Nephron (organoid): ENCODE data around the gene NR4A3.

Source experiments
- H3K27ac Mint-ChIP-seq, 3 experiments: 2 replicates each; pipeline ENCODE4 v1.8.0; 2020; ENCODE audit warnings: mixed read lengths in 3 of 3, mild to moderate bottlenecking in 2 of 3, moderate library complexity in 1 of 3
- H3K27me3 Mint-ChIP-seq: 2 replicates; pipeline ENCODE4 v1.8.0; 2021; ENCODE audit warnings: low read depth, mild to moderate bottlenecking, moderate library complexity, mixed read lengths
- H3K36me3 Mint-ChIP-seq: 2 replicates; pipeline ENCODE4 v1.8.0; 2020; ENCODE audit warnings: low read depth, mixed read lengths
- H3K4me1 Mint-ChIP-seq: 2 replicates; pipeline ENCODE4 v1.8.0; 2020; ENCODE audit warnings: mixed read lengths
- H3K4me3 Mint-ChIP-seq, 3 experiments: 2 replicates each; pipeline ENCODE4 v1.8.0; 2020; ENCODE audit warnings: mild to moderate bottlenecking in 3 of 3, mixed read lengths in 3 of 3, moderate library complexity in 2 of 3
- H3K9me3 Mint-ChIP-seq: 2 replicates; pipeline ENCODE4 v1.8.0; 2020; ENCODE audit warnings: mixed read lengths
- TF ChIP-seq, protein P1 (sequence below), 3 experiments: fragments of 200-600 bp; sonication (generic); IDR thresholded peaks; one replicate each; pipeline ENCODE4 v1.5.0; 2021; ENCODE audit warnings: antibody characterized with exemption in 3 of 3; ENCODE audit not compliant: unreplicated experiment in 3 of 3

The NR4A3 gene

DNA sequence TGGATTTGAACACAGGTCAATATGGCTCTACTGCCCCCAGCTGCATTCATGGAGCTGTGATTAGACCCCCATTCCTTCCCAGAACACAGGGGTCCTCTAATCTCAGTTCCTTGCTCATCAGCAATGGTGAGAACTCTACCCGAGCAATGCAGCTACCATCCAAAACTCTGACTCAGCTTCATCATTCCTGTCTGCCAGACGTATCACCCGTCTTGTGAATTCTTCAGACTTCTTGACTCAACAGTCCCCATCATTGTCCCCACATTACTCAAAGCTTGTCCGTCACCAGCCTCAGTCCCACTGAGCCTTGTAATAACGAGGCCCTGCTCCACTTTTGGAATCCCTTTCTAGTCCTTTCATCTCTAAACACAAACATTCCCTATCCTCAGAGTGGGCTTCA is 48.4 kb downstream of the NR4A3 start:
- peaks cover 8% of the 10 kb centered on the region for H3K4me1 Mint-ChIP-seq
- H3K4me3 Mint-ChIP-seq: no peak overlapping the region
- no peak overlapping the region for H3K27ac Mint-ChIP-seq
- H3K36me3 Mint-ChIP-seq: no peaks in the 10 kb centered on the region
- H3K27me3 Mint-ChIP-seq: no peaks in the 10 kb centered on the region
- H3K9me3 Mint-ChIP-seq: no peaks in the 10 kb centered on the region
- TF ChIP-seq, protein P1, sequence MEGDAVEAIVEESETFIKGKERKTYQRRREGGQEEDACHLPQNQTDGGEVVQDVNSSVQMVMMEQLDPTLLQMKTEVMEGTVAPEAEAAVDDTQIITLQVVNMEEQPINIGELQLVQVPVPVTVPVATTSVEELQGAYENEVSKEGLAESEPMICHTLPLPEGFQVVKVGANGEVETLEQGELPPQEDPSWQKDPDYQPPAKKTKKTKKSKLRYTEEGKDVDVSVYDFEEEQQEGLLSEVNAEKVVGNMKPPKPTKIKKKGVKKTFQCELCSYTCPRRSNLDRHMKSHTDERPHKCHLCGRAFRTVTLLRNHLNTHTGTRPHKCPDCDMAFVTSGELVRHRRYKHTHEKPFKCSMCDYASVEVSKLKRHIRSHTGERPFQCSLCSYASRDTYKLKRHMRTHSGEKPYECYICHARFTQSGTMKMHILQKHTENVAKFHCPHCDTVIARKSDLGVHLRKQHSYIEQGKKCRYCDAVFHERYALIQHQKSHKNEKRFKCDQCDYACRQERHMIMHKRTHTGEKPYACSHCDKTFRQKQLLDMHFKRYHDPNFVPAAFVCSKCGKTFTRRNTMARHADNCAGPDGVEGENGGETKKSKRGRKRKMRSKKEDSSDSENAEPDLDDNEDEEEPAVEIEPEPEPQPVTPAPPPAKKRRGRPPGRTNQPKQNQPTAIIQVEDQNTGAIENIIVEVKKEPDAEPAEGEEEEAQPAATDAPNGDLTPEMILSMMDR (IDR thresholded peaks at IDR 0.05; ENCODE audit: unreplicated experiment in 3 of 3): no peak

DNA sequence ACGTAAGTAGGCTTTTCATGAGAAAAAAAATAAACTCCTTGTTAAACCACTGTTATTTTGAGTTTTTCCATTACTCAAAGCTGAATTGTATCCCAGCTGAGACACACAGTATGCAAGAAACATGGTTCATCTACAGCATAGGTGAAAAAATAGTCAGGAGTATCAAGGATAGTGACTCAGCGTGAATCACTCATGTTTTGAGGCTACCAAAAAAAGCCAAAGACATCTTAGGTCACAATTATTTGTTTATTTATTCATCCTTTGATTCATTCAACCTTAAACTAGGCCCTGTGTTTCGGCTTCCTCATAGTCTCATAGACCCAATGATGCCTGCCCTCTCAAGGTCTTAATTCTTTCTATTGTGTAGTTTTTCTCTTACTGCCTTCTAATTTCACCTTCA is 51.8 kb downstream of the NR4A3 start:
- no peak overlapping the region for H3K27ac Mint-ChIP-seq
- H3K4me1 Mint-ChIP-seq: no peaks in the 10 kb centered on the region
- H3K9me3 Mint-ChIP-seq: no peaks in the 10 kb centered on the region
- H3K36me3 Mint-ChIP-seq: no peaks in the 10 kb centered on the region
- no peaks in the 10 kb centered on the region for H3K27me3 Mint-ChIP-seq
- TF ChIP-seq, protein P1 (IDR thresholded peaks at IDR 0.05; ENCODE audit: unreplicated experiment in 3 of 3): no peak
- H3K4me3 Mint-ChIP-seq: no peak overlapping the region

DNA sequence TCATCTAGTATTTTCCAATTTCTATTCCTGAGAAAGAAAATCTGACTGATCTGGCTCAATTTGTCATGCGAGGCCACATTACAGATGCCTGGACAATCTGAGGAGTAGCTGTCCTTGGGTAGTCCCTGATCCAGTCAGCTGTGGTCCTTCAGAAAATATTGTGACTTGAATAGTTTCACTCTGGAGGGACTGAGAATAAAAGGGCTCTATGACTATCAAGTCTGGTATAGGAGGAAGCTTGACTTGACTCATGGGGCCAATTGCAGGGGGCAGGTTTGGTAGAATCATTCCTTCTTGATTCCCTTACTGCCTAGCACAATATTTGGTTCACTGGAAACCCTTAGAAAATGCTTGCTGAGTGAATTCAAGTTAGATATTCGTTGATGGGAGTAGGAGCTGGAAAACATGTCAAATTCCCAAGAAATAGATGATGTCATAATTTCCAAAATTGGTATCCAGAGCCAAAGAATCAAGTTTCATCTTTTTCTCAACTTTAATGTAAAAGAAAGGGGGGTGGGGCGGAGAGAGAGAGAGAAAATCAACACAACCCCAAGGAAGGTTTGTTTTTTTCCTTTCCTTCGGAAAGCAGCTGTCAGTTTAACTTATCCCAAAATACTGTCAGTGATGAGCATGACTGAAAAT is 52.4 kb downstream of the NR4A3 start:
- Mint-ChIP-seq H3K9me3 (no peaks in the 10 kb centered on the region), H3K4me1 (no peaks in the 10 kb centered on the region), H3K4me3 (no peak overlapping the region), H3K27me3 (no peaks in the 10 kb centered on the region), H3K36me3 (no peaks in the 10 kb centered on the region), H3K27ac (no peak overlapping the region)
- TF ChIP-seq, protein P1 (IDR thresholded peaks at IDR 0.05; ENCODE audit: unreplicated experiment in 3 of 3): no peak

DNA sequence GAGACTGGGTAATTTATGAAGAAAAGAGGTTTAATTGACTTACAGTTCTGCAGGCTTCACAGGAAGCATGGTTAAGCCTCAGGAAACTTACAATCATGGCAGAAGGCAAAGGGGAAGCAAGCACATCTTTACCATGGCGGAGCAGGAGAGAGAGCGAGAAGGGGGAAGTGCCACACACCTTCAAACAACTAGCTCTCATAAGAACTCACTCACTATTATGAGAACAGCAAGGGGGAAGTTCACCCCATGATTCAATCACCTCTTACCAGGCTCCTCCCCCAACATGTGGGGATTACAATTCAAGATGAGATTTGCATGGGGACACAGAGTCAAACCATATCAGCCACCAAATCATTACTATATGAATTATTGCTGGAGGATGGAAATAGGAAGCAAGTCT is 54.5 kb downstream of the NR4A3 start:
- Mint-ChIP-seq H3K4me1 (no peaks in the 10 kb centered on the region), H3K36me3 (no peaks in the 10 kb centered on the region), H3K27me3 (no peaks in the 10 kb centered on the region), H3K27ac (no peak overlapping the region), H3K9me3 (no peaks in the 10 kb centered on the region), H3K4me3 (no peak overlapping the region)
- TF ChIP-seq, protein P1 (IDR thresholded peaks at IDR 0.05; ENCODE audit: unreplicated experiment in 3 of 3): no peak

DNA sequence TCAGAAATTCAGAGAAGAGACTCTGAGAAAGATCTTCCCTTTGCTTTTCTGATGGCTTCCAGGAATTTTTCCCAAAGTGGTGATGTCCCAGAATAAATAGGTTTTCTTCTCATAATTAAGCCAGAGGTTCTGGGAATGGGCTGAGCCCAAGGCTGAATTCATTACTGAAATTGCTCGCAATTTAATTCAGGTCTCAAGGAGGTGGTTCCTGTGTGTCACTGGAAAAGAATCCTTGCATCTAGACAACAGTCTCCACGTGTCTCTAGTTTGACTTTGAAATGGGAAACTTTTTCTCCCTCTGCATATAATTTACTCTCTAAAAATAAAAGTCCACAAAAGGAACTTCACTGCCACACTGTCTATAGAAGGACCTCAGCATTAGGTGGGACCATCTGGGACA is 57.0 kb downstream of the NR4A3 start:
- no peaks in the 10 kb centered on the region for H3K36me3 Mint-ChIP-seq
- H3K9me3 Mint-ChIP-seq: no peaks in the 10 kb centered on the region

DNA sequence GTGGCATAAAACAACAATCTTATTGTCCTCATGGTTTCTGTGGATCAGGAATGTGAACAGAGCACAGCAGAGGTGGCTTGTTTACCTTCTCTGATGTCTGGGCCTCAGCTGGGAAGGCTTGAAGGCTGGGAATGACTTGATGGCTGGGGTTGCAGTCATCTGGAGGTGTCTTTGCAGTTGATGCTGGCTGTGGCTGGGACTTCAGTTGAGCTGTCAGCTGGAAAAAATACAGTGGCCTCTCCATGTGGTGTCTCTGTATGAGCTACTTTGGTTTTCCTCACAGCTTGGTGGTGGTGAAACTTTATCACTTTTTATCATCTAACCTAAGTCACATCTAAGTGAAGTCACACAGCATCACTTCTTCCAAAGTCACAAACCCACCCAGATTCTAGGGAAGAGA is 60.1 kb downstream of the NR4A3 start:
- no peak overlapping the region for H3K4me3 Mint-ChIP-seq
- no peaks in the 10 kb centered on the region for H3K27me3 Mint-ChIP-seq
- no peaks in the 10 kb centered on the region for H3K4me1 Mint-ChIP-seq
- H3K9me3 Mint-ChIP-seq: no peaks in the 10 kb centered on the region
- H3K27ac Mint-ChIP-seq: no peak overlapping the region
- no peaks in the 10 kb centered on the region for H3K36me3 Mint-ChIP-seq
- TF ChIP-seq, protein P1 (IDR thresholded peaks at IDR 0.05; ENCODE audit: unreplicated experiment in 3 of 3): no peak

More for the DNA sequence above, 57.0 kb downstream of the NR4A3 start:
- Mint-ChIP-seq H3K27ac (no peak overlapping the region), H3K27me3 (no peaks in the 10 kb centered on the region), H3K4me1 (no peaks in the 10 kb centered on the region), H3K4me3 (no peak overlapping the region)
- TF ChIP-seq, protein P1 (IDR thresholded peaks at IDR 0.05; ENCODE audit: unreplicated experiment in 3 of 3): no peak
